ENCODE results near the gene FANCB.

FANCB gene

GRCh38 chrX:14872851-14873675 lies at the start of gene FANCB, which contains the start of gene MOSPD2:
Gene FANCB, minus strand, starts transcription at chrX:14873069. Its CDS starts 7,559 bp downstream, at chrX:14865510.
Gene MOSPD2, plus strand, starts transcription at chrX:14873421. Its CDS starts 108 bp downstream, at chrX:14873529.
- peak; percentile 88 to 89 for DNase-seq (ENCODE audit: low read depth in 2 of 2)

DNA sequence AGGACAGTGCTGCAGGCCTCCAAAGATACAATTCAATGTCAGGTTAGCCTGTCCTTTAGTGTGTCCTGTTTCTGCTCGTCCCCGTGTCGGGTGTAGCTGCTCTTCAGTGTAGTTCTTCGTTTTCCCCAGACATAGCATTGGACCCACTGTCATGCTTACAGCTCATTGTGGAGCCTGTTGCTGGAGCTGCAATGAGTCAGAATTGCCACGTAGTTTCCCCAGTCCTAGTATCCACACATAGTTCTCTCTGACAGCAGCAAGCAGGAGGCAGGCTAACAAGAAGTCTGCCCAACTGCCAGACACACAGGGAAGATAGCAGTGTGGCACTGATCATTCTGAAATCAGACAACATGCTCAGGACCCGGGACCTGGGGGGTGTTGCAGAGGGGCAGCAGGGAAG lies 49.6 kb upstream of the FANCB start:
- DNase-seq (ENCODE audit: low read depth in 2 of 2) = peak; percentile 44 to 50

- DNase-seq (ENCODE audit: low read depth in 2 of 2) = peak in 1 of 2 experiments; percentile 20
Measured at GRCh38 chrX:14920196-14920595, 47.3 kb upstream of the FANCB start.

GRCh38 chrX:14919407-14919806 lies 46.5 kb upstream of the FANCB start:
- no peak for DNase-seq (ENCODE audit: low read depth in 2 of 2)

- DNase-seq (ENCODE audit: low read depth in 2 of 2) = peak in 1 of 2 experiments; percentile 35
Measured at GRCh38 chrX:14916017-14916674, 43.3 kb upstream of the FANCB start.

- DNase-seq (ENCODE audit: low read depth in 2 of 2) = no peak
Measured at GRCh38 chrX:14915596-14915995, 42.7 kb upstream of the FANCB start.

DNA sequence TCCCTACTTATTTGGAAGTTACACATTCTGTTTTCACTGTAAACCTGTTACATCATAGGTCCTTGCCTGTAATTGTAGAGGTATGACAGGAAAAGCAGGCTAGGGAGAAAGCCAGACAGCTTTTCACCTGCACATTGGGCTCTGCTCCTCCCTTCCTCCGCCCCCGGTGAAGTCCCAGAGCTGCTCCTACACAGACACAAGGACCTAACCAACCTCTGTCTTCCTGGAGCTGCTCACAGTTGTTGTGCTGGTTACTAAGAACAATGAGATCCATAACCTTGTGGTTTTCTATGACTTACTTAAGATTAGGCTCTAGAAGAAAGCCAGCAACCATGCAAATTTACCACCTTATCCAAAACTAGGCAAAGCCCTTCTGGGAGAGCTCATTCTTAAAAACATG lies 40.4 kb upstream of the FANCB start:
- DNase-seq (ENCODE audit: low read depth in 2 of 2) = no peak

GRCh38 chrX:14903891-14904290 lies 31.0 kb upstream of the FANCB start:
- DNase-seq (ENCODE audit: low read depth in 2 of 2) = peak in 1 of 2 experiments; percentile 6

- DNase-seq (ENCODE audit: low read depth in 2 of 2) = no peak
Measured at GRCh38 chrX:14902537-14902936, 29.7 kb upstream of the FANCB start.

GRCh38 chrX:14899607-14900006 lies 26.7 kb upstream of the FANCB start:
- no peak for DNase-seq (ENCODE audit: low read depth in 2 of 2)

- DNase-seq (ENCODE audit: low read depth in 2 of 2) = no peak
Measured at GRCh38 chrX:14897042-14897441, 24.2 kb upstream of the FANCB start.

DNA sequence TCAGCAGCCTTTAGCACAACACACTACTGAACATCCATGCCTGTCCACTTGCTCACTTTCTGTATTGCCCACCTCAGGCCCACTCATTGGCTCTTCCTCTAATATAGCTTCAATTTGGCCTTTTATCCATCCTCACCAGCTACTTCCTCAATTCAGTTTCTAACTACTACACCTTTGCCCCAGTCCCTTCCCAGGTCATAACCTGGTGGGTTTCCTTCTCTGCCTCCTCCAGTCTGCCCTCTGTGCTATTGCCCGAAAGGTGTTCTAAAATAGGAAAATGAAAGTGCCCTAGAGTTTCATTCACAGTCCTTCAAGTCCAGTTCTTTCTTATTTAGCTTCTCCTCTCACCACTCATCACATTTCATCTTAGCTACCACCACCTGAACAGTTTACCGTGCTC lies 23.4 kb upstream of the FANCB start:
- no peak for DNase-seq (ENCODE audit: low read depth in 2 of 2)

DNA sequence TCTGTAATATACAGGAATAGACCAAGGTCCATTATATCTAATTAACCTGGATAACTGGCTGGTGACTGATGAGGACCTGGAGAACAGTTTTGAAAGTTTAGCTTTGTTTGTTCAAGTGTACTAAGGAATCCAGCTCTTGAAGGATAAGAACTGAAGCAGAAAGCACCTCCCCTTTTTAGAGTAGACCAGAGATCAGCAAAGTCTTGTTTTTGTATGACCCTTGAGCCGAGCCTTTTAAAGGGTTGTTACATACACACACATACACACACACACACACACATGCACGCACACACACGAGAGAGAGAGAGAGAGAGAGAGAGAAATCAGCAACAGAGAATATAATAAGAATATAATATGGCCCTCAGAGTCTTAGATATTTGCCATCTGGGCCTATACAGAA lies 13.4 kb upstream of the FANCB start:
- DNase-seq (ENCODE audit: low read depth in 2 of 2) = no peak

DNA sequence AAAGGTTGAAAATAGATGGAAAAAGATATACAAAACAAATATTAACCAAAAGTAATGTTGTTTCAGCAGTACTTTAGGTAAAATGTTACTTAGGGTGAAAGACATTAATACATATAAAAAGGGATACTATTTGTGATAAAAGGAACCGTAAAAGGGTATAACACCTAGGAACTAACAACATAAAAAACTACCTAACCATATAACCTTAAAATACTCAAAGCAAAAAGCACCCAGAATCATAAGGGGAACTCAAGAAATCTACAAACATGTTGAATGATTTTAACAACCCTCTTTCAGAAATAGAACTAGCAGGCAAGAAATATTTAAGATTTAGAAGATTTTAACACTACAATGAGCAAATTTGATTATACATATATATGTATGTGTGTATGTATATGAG lies 11.8 kb upstream of the FANCB start:
- no peak for DNase-seq (ENCODE audit: low read depth in 2 of 2)

DNA sequence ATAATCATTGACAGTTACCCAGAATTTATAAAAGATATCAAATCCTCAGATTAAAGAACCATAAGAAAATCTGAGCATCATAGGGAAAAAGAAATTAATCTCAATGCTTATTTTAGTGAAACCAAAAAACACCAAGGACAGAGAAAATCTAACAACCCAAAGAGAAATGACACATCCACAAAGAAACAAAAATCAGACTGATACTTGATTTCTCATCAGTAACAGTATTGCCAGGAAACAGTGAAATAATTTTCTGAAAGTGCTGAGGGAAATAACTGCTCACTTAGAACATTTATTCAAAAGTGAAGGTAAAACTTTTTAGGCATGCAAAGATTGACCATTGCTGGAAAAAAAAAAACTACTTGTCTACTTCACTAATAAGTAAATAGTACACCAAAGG lies 11.0 kb upstream of the FANCB start:
- no peak for DNase-seq (ENCODE audit: low read depth in 2 of 2)

GRCh38 chrX:14875624-14876023 lies 2.8 kb upstream of the FANCB start:
- no peak for DNase-seq (ENCODE audit: low read depth in 2 of 2)

DNA sequence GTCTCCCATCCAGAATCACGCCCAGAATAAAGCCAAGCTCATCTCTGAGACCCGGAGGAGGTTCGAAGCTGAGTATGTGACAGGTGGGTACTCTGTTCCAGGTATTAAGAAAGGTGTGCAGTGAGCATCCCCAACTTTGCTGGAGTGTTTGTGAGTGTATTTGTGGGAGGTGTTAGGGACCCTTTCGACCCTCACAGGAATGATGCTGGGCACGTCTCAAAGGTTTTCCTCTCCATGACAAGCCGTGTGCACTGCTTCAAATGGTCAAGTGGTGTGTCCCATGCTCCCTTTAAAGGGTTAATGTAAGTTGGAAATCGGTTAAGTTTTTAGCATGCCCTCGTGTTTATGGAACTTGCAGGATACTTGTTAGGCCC lies 794 bp upstream of the FANCB start:
- DNase-seq (ENCODE audit: low read depth in 2 of 2) = no peak

GRCh38 chrX:14872355-14872754 lies 514 bp downstream of the FANCB start:
- DNase-seq (ENCODE audit: low read depth in 2 of 2) = no peak

DNA sequence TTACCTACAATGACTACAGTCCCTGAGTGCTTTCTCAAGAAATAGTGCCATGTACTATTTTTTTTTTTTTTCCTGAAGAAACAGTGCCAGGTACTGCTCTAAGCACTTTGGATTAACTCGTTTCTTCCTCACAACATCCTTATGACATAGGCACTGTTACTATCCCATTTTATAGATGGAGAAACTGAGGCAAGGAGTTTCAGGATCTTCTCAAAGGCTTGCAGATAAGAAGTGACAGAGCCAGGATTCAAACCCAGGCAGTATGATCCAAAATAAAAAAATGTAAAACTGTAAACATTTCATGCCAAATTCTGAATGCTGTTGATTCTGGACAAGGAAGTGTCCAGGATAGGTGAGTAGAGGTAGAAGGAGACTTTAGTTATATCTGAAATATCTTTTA lies 1.1 kb downstream of the FANCB start:
- no peak for DNase-seq (ENCODE audit: low read depth in 2 of 2)

DNA sequence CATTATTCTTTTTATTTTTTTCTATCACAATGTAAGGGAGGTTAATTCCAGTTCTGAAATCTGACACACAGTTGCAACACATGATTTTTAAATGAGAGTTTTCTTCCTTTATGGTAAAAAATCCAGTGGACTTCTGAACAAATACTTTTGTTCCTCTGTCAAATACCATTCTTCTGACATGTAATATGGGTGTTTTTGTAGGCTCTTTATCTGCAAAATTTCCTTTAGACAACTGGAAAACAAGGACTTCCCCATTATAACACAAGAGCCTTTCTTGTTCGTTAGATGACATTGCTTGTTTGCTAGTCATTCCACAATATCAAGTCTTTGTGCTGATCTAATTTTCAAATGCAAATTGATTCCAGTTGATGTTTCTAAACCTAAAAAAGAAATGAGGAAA lies 7.7 kb downstream of the FANCB start:
- DNase-seq (ENCODE audit: low read depth in 2 of 2) = peak in 1 of 2 experiments; percentile 14

GRCh38 chrX:14864631-14865030 lies 8.2 kb downstream of the FANCB start:
- DNase-seq (ENCODE audit: low read depth in 2 of 2) = peak; percentile 42 to 51

- DNase-seq (ENCODE audit: low read depth in 2 of 2) = no peak
Measured at GRCh38 chrX:14851526-14851925, 21.3 kb downstream of the FANCB start.

DNA sequence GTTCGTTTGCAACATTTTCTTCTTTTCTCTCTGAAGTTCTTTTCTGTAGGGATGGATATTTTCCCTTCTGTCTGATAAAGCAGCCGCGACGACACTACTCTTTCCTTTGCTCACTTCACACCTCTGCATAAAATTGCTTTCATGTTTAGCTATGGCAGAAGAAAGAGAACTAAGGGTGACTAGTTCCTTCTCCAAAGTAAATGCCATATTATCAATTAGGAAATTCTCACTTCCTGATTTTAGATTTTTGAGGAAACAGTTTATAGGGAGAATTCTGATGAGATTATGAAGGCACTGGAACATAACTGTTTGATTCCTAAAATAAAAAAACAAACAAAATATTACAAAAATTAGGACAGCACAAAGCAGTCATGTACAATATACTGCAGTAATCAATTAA lies 29.2 kb downstream of the FANCB start:
- no peak for DNase-seq (ENCODE audit: low read depth in 2 of 2)
